Lower leg skin (tissue), 3 donors: ENCODE data around the gene SLC9A7.

Source experiments
- POLR2A ChIP-seq, 2 donors: fragments of 450-650 bp; IDR thresholded peaks; one replicate each; pipeline ENCODE4 v1.6.1; 2016 to 2017; ENCODE audit warnings: antibody characterized with exemption in 2 of 2, mild to moderate bottlenecking in 1 of 2, moderate library complexity in 1 of 2
- TF ChIP-seq, protein P1 (sequence below), 3 donors: fragments of 450-650 bp; IDR thresholded peaks; one replicate each; pipeline ENCODE4 v1.5.1; 2016; ENCODE audit warnings: antibody characterized with exemption in 3 of 3, mild to moderate bottlenecking in 3 of 3, moderate library complexity in 2 of 3

DNA sequence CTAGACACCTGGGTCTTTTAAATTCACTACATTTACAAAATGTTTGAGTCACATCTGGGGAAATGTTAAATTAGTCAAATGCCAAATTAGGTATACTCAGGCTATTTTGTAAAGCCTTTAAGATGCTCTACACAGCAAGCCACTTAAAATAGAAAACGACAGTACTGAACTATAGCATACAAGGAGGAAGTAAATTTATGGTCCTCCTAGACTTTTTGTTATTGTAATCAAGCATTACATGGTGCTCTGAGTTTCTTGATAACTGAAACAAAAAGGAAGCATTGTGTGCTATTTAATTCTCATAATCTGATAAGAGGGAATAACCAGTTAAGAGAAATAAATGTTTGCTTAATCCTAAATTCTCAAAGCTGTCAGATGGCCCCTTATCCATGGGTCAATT, 46.2 kb downstream of the SLC9A7 start:
- TF ChIP-seq, protein P1, sequence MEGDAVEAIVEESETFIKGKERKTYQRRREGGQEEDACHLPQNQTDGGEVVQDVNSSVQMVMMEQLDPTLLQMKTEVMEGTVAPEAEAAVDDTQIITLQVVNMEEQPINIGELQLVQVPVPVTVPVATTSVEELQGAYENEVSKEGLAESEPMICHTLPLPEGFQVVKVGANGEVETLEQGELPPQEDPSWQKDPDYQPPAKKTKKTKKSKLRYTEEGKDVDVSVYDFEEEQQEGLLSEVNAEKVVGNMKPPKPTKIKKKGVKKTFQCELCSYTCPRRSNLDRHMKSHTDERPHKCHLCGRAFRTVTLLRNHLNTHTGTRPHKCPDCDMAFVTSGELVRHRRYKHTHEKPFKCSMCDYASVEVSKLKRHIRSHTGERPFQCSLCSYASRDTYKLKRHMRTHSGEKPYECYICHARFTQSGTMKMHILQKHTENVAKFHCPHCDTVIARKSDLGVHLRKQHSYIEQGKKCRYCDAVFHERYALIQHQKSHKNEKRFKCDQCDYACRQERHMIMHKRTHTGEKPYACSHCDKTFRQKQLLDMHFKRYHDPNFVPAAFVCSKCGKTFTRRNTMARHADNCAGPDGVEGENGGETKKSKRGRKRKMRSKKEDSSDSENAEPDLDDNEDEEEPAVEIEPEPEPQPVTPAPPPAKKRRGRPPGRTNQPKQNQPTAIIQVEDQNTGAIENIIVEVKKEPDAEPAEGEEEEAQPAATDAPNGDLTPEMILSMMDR (IDR thresholded peaks at IDR 0.05), result no peak
- no peak for TF ChIP-seq POLR2A (IDR thresholded peaks at IDR 0.05)
